OCI-LY7 (cell line): ENCODE results near the gene DSTYK.

ENCODE experiments used
- EZH2phosphoT487 ChIP-seq: fragments of 200-600 bp; sonication (generic); IDR thresholded peaks from 2 replicates; pipeline ENCODE4 v1.6.1; 2018; ENCODE audit warnings: low read depth, borderline replicate concordance, mild to moderate bottlenecking, mixed run types, antibody characterized with exemption, low read length, moderate library complexity, mixed read lengths
- TF ChIP-seq, protein P1 (sequence below): fragments of 200-600 bp; sonication (generic); conservative IDR thresholded peaks from 2 replicates; pipeline ENCODE4 v1.5.1; 2014; ENCODE audit warnings: mild to moderate bottlenecking, antibody characterized with exemption, low read length, moderate library complexity, mixed read lengths

DNA sequence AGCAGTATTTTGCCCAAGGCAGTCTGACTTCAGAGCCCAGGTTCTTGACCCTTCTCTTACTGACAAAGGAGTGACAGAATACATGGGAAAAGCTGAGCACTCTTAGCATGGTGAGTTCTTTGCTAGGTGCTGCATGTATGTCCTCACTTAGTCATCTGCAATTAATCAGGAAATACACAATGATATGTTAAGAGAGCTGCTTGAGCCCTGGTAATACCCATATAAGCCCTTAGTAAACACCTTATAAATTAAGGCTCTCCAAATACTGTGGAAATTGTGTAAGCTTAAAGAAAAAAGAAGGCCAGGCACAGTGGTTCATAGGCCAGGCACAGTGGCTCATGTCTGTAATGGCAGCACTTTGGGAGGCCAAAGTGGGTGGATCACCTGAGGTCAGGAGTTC lies 113.3 kb downstream of the DSTYK start:
- TF ChIP-seq, protein P1, sequence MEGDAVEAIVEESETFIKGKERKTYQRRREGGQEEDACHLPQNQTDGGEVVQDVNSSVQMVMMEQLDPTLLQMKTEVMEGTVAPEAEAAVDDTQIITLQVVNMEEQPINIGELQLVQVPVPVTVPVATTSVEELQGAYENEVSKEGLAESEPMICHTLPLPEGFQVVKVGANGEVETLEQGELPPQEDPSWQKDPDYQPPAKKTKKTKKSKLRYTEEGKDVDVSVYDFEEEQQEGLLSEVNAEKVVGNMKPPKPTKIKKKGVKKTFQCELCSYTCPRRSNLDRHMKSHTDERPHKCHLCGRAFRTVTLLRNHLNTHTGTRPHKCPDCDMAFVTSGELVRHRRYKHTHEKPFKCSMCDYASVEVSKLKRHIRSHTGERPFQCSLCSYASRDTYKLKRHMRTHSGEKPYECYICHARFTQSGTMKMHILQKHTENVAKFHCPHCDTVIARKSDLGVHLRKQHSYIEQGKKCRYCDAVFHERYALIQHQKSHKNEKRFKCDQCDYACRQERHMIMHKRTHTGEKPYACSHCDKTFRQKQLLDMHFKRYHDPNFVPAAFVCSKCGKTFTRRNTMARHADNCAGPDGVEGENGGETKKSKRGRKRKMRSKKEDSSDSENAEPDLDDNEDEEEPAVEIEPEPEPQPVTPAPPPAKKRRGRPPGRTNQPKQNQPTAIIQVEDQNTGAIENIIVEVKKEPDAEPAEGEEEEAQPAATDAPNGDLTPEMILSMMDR, result no peak
- no peak for TF ChIP-seq EZH2phosphoT487
